AG04450 (cell line): ENCODE results near the gene EEF1G. TPM values are rescaled to one million over a fixed set of nuclear protein-coding genes. Genes with fewer than 3 reads are reported as not detected.

Source experiments
- CTCF ChIA-PET: fragments of 300-600, 350-600 bp; formaldehyde crosslinking; extraction: SDS; loops from one replicate; lab custom pipeline; 2022; ENCODE audit warnings: antibody characterized with exemption, inconsistent platforms; lab: Charles Lee
- POLR2A ChIA-PET: fragments of 350-600 bp; formaldehyde crosslinking; extraction: SDS; loops from one replicate; lab custom pipeline; 2021; ENCODE audit warnings: antibody characterized with exemption, inconsistent platforms; lab: Yijun Ruan, JAX
- DNase-seq: peaks from one replicate; pipeline ENCODE4 v3.0.0-alpha.2; 2011; ENCODE audit warnings: low read depth, low spot score
- H3K27ac ChIP-seq: one replicate; pipeline ENCODE4 v1.5.1; 2012; ENCODE audit warnings: low read depth, low read length, control low read depth
- H3K27me3 ChIP-seq: one replicate; pipeline ENCODE4 v1.6.0; 2012; ENCODE audit warnings: low read length; ENCODE audit not compliant: control insufficient read depth, insufficient read depth
- H3K4me3 ChIP-seq: 2 replicates; pipeline ENCODE4 v1.5.1; 2011; ENCODE audit warnings: mild to moderate bottlenecking, low read depth, low read length, control low read depth
- H3K9me3 ChIP-seq: 2 replicates; pipeline ENCODE4 v1.5.1; 2012; ENCODE audit warnings: low read length; ENCODE audit not compliant: control insufficient read depth, insufficient read depth
- CTCF ChIP-seq: IDR thresholded peaks from 2 replicates; pipeline ENCODE4 v1.5.1; 2011; ENCODE audit warnings: low read depth, low read length, control low read depth, inconsistent platforms
- polyA plus RNA-seq: library from polyadenylated mRNA; depleted of rRNA; stranded (reverse); fragments of >200 nt; gene quantifications from 2 replicates; pipeline ENCODE4 v1.2.3, GENCODE V29; 2011

The EEF1G gene
- polyA plus RNA-seq, 1 experiment = 2,186 TPM

DNA sequence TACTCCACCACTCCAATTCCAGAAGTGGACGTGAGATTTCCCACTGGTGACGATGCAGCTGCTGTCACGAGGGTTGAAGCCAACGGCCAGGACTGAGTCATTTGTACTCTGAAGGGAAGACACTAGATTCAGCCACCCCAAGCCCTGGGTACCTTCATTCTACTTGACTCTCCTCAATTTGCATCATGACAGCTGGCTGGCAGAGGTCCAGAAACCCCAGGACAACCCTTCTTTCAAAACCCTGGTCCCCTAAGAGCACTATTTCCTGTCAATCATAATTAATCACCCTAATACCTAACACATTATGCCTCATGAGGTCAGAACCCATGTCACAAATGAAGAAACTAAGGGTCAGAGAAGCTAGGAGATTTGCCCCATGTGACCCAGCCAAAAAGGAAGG is 34.0 kb upstream of the EEF1G start:
- POLR2A ChIA-PET = no interaction called here
- DNase-seq = no peak

DNA sequence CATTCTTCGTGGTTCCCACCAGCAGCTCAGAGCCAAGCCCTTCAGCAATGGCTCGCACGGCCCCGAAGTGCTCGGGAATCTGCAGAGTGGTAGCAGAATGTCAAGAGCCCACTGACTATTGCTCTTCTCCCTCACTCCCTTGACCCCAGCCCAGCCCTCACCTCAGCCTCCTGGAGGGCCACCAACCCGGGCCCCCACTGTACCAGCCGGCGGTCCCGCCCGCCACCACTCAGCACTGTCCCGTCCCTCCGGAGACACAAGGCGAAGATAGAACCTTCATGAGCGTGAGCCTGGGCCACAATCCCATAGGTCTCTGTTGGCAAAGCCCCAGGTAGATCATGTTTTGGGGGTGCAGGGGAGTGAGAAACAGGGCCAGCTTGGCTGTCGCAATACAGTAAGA is 32.2 kb upstream of the EEF1G start:
- ChIA-PET POLR2A (interaction anchor here (0.5 kb wide), 1 partner anchor 54 kb away, joined by 3 read pairs; no protein-coding TSS in a partner anchor), CTCF (interaction anchor here (1.0 kb wide), 1 partner anchor 181 kb away, joined by 3 read pairs; no protein-coding TSS in a partner anchor)
- H3K9me3 ChIP-seq = peaks cover 2% of the 10 kb centered on the region; the same call in 1 of the 2 replicates
- no peaks in the 10 kb centered on the region for H3K27me3 ChIP-seq
- TF ChIP-seq CTCF = no peak
- no peak for DNase-seq
- no peak overlapping the region for H3K4me3 ChIP-seq
- H3K27ac ChIP-seq = no peak overlapping the region

More for the DNA sequence above, 34.0 kb upstream of the EEF1G start:
- TF ChIP-seq CTCF = no peak
- H3K4me3 ChIP-seq = no peak overlapping the region
- CTCF ChIA-PET = interaction anchor here (0.9 kb wide), 1 partner anchor 19 kb away, joined by 3 read pairs; no protein-coding TSS in a partner anchor
- no peaks in the 10 kb centered on the region for H3K27me3 ChIP-seq
- H3K9me3 ChIP-seq = peaks cover 2% of the 10 kb centered on the region; the same call in 1 of the 2 replicates
- no peak overlapping the region for H3K27ac ChIP-seq

DNA sequence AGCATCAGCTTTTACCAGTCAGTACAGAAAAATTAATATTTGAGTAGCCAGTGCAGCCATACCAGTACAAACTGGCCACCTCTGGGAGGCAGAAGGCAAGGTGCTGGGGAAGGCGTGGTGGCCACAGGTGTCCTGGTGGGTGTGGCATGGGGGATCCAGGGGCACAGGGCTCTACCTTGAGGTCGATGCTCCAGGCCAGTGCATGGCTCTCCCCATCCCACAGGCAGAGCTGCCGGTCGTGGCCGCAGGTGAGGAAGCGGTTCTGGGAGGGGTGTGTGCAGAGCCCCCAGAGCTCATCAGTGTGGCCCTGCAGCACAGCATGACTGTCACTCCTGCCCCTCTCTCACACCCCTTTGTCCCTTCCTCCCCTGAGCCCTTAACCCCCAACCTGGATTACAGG is 31.8 kb upstream of the EEF1G start:
- TF ChIP-seq CTCF = no peak
- CTCF ChIA-PET = interaction anchor here (1.0 kb wide), 1 partner anchor 181 kb away, joined by 3 read pairs; no protein-coding TSS in a partner anchor
- no peak for DNase-seq
- H3K4me3 ChIP-seq = no peak overlapping the region
- H3K27me3 ChIP-seq = no peaks in the 10 kb centered on the region
- POLR2A ChIA-PET = no interaction called here
- no peak overlapping the region for H3K27ac ChIP-seq
- peaks cover 2% of the 10 kb centered on the region; the same call in 1 of the 2 replicates for H3K9me3 ChIP-seq

GRCh38 chr11:62604460-62605120 is 30.9 kb upstream of the EEF1G start:
- POLR2A ChIA-PET = no interaction called here
- Histone ChIP-seq H3K27ac (no peak overlapping the region), H3K27me3 (no peaks in the 10 kb centered on the region), H3K9me3 (peaks cover 2% of the 10 kb centered on the region; the same call in 1 of the 2 replicates), H3K4me3 (no peak overlapping the region)
- no peak for DNase-seq
- CTCF ChIA-PET = interaction anchor here (1.0 to 1.6 kb wide), 2 partner anchors 8 to 180 kb away, joined by 3 to 4 read pairs; partner anchors contain the start of gene EML3
- TF ChIP-seq CTCF = no peak

GRCh38 chr11:62603776-62604299 is 30.1 kb upstream of the EEF1G start:
- no peak for DNase-seq
- TF ChIP-seq CTCF = no peak
- Histone ChIP-seq H3K27me3 (no peaks in the 10 kb centered on the region), H3K27ac (no peak overlapping the region), H3K9me3 (peaks cover 2% of the 10 kb centered on the region; the same call in 1 of the 2 replicates), H3K4me3 (no peak overlapping the region)
- ChIA-PET CTCF (interaction anchor here (0.9 to 1.6 kb wide), 2 partner anchors 8 to 209 kb away, joined by 3 to 4 read pairs; partner anchors contain the start of gene EML3), POLR2A (no interaction called here)
